ENCODE measurements around the gene ARHGDIA. TPM values are rescaled to one million over a fixed set of nuclear protein-coding genes. Genes with fewer than 3 reads are reported as not detected.
"Not testable (repeated sequence)": the region's sequence is repeated elsewhere in the genome, so short reads cannot be mapped to it uniquely, and the experiment has no call there.

Gene ARHGDIA
- total RNA-seq, 2 experiments from 2014 or later: 636 to 661 TPM

- DNase-seq, H3K9me3 Mint-ChIP-seq, H3K27ac Mint-ChIP-seq, H3K27me3 Mint-ChIP-seq, H3K4me3 Mint-ChIP-seq, CTCF ChIA-PET, H3K4me1 Mint-ChIP-seq: not testable (repeated sequence)
- H3K36me3 Mint-ChIP-seq (ENCODE audit: low read depth): peaks cover 24% of the 10 kb centered on the region
- POLR2A ChIA-PET: interaction anchor here (1.3 to 1.4 kb wide), 2 partner anchors 14 to 17 kb away, joined by 3 to 4 read pairs; no protein-coding TSS in a partner anchor
Measured at GRCh38 chr17:81840059-81840458, 31.1 kb downstream of the ARHGDIA start.

- H3K27ac Mint-ChIP-seq: no peak overlapping the region
- H3K9me3 Mint-ChIP-seq: no peaks in the 10 kb centered on the region
Measured at GRCh38 chr17:81839301-81839700, 31.8 kb downstream of the ARHGDIA start.

GRCh38 chr17:81838753-81839255 lies 32.3 kb downstream of the ARHGDIA start:
- Mint-ChIP-seq H3K4me3 (no peak overlapping the region), H3K9me3 (no peaks in the 10 kb centered on the region), H3K36me3 (ENCODE audit: low read depth) (peaks cover 15% of the 10 kb centered on the region), H3K27ac (no peak overlapping the region), H3K4me1 (peaks cover 4% of the 10 kb centered on the region), H3K27me3 (no peaks in the 10 kb centered on the region)
- ChIA-PET POLR2A (no interaction called here), CTCF (no interaction called here)
- DNase-seq: no peak

More at GRCh38 chr17:81839301-81839700, 31.8 kb downstream of the ARHGDIA start:
- Mint-ChIP-seq H3K27me3 (no peaks in the 10 kb centered on the region), H3K4me3 (no peak overlapping the region), H3K36me3 (ENCODE audit: low read depth) (peaks cover 18% of the 10 kb centered on the region), H3K4me1 (peaks cover 2% of the 10 kb centered on the region)
- ChIA-PET POLR2A (interaction anchor here (1.4 kb wide), 1 partner anchor 15 kb away, joined by 3 read pairs; no protein-coding TSS in a partner anchor), CTCF (no interaction called here)
- DNase-seq: no peak

- ChIA-PET CTCF (interaction anchor here (0.6 kb wide), 1 partner anchor 14 kb away, joined by 5 read pairs; no protein-coding TSS in a partner anchor), POLR2A (interaction anchor here (0.9 kb wide), 1 partner anchor 8 kb away, joined by 3 read pairs; no protein-coding TSS in a partner anchor)
- H3K4me1 Mint-ChIP-seq: peaks cover 7% of the 10 kb centered on the region
- no peak overlapping the region for H3K4me3 Mint-ChIP-seq
- H3K36me3 Mint-ChIP-seq (ENCODE audit: low read depth): peaks cover 5% of the 10 kb centered on the region
- no peak overlapping the region for H3K27ac Mint-ChIP-seq
- no peaks in the 10 kb centered on the region for H3K27me3 Mint-ChIP-seq
- H3K9me3 Mint-ChIP-seq: no peaks in the 10 kb centered on the region
- DNase-seq: no peak
Measured at GRCh38 chr17:81837641-81838040, 33.5 kb downstream of the ARHGDIA start.

GRCh38 chr17:81834831-81835267 lies 36.3 kb downstream of the ARHGDIA start, which contains the start of gene PPP1R27:
PPP1R27 (minus strand) TSS chr17:81835050; CDS start chr17:81834953, 97 bp downstream.
- H3K4me1 Mint-ChIP-seq: peaks cover 27% of the 10 kb centered on the region
- peak within 1 kb of the TSS; percentile 75 for H3K4me3 Mint-ChIP-seq
- CTCF ChIA-PET: interaction anchor here (1.9 kb wide), 1 partner anchor 25 kb away, joined by 5 read pairs; no protein-coding TSS in a partner anchor
- no peaks in the 10 kb centered on the region for H3K27me3 Mint-ChIP-seq
- peaks cover 2% of the 10 kb centered on the region for H3K36me3 Mint-ChIP-seq (ENCODE audit: low read depth)
- DNase-seq: no peak
- POLR2A ChIA-PET: interaction anchor here (0.9 to 4.9 kb wide), 6 partner anchors 8 to 132 kb away, joined by 3 to 41 read pairs (median 15); partner anchors contain the start of genes ARHGDIA, MRPL12 and P4HB
- H3K9me3 Mint-ChIP-seq: no peaks in the 10 kb centered on the region
- peak within 1 kb of the TSS; percentile 70 for H3K27ac Mint-ChIP-seq

- Mint-ChIP-seq H3K4me3 (peak overlapping the region; percentile 75), H3K9me3 (no peaks in the 10 kb centered on the region), H3K4me1 (peaks cover 31% of the 10 kb centered on the region), H3K36me3 (ENCODE audit: low read depth) (peaks cover 2% of the 10 kb centered on the region), H3K27ac (peak overlapping the region; percentile 70), H3K27me3 (no peaks in the 10 kb centered on the region)
- CTCF ChIA-PET: interaction anchor here (1.9 kb wide), 1 partner anchor 25 kb away, joined by 5 read pairs; no protein-coding TSS in a partner anchor
- POLR2A ChIA-PET: interaction anchor here (0.9 to 4.9 kb wide), 13 partner anchors 9 to 131 kb away, joined by 3 to 41 read pairs (median 10); partner anchors contain the start of genes ANAPC11, ARHGDIA, MAFG and MRPL12
- no peak for DNase-seq
Measured at GRCh38 chr17:81833921-81834830, 37.0 kb downstream of the ARHGDIA start.

GRCh38 chr17:81833160-81833920 lies 37.8 kb downstream of the ARHGDIA start, which contains the start of gene MCRIP1:
MCRIP1 (minus strand) TSS chr17:81833291; CDS start chr17:81824506, 8,785 bp downstream.
- Mint-ChIP-seq H3K36me3 (ENCODE audit: low read depth) (peaks cover 2% of the 10 kb centered on the region), H3K4me3 (peak within 1 kb of the TSS; percentile 88), H3K27ac (peak within 1 kb of the TSS; percentile 92), H3K9me3 (no peaks in the 10 kb centered on the region), H3K27me3 (no peaks in the 10 kb centered on the region), H3K4me1 (peaks cover 31% of the 10 kb centered on the region)
- CTCF ChIA-PET: interaction anchor here (1.9 kb wide), 1 partner anchor 26 kb away, joined by 5 read pairs; no protein-coding TSS in a partner anchor
- POLR2A ChIA-PET: interaction anchor here (0.6 to 4.9 kb wide), 20 partner anchors 9 to 191 kb away, joined by 3 to 41 read pairs (median 5); partner anchors contain the start of genes ANAPC11, ARHGDIA, ARL16 and HGS
- peak; percentile 96 for DNase-seq

- Mint-ChIP-seq H3K4me3 (peak overlapping the region; percentile 88), H3K27me3 (no peaks in the 10 kb centered on the region), H3K36me3 (ENCODE audit: low read depth) (peaks cover 2% of the 10 kb centered on the region), H3K27ac (peak overlapping the region; percentile 92), H3K4me1 (peaks cover 31% of the 10 kb centered on the region), H3K9me3 (no peaks in the 10 kb centered on the region)
- no peak for DNase-seq
- CTCF ChIA-PET: no interaction called here
- POLR2A ChIA-PET: interaction anchor here (0.7 to 4.9 kb wide), 22 partner anchors 10 to 191 kb away, joined by 3 to 41 read pairs (median 5); partner anchors contain the start of genes ALYREF, ANAPC11, ARHGDIA and ARL16
Measured at GRCh38 chr17:81832608-81833159, 38.5 kb downstream of the ARHGDIA start.

GRCh38 chr17:81831957-81832607 lies 39.1 kb downstream of the ARHGDIA start:
- H3K36me3 Mint-ChIP-seq (ENCODE audit: low read depth): peaks cover 2% of the 10 kb centered on the region
- ChIA-PET POLR2A (interaction anchor here (0.6 to 4.9 kb wide), 16 partner anchors 10 to 192 kb away, joined by 3 to 41 read pairs (median 5); partner anchors contain the start of genes ALYREF, ANAPC11, ARHGDIA and ARL16), CTCF (no interaction called here)
- H3K4me3 Mint-ChIP-seq: peak overlapping the region; percentile 88
- H3K4me1 Mint-ChIP-seq: peaks cover 31% of the 10 kb centered on the region
- DNase-seq: peak; percentile 68
- no peaks in the 10 kb centered on the region for H3K9me3 Mint-ChIP-seq
- H3K27me3 Mint-ChIP-seq: no peaks in the 10 kb centered on the region
- peak overlapping the region; percentile 92 for H3K27ac Mint-ChIP-seq

- Mint-ChIP-seq H3K4me3 (peak overlapping the region; percentile 88), H3K27ac (peak overlapping the region; percentile 92), H3K27me3 (no peaks in the 10 kb centered on the region), H3K9me3 (no peaks in the 10 kb centered on the region), H3K36me3 (ENCODE audit: low read depth) (peaks cover 2% of the 10 kb centered on the region), H3K4me1 (peaks cover 31% of the 10 kb centered on the region)
- ChIA-PET POLR2A (interaction anchor here (0.6 to 4.9 kb wide), 8 partner anchors 9 to 148 kb away, joined by 3 to 41 read pairs (median 8); partner anchors contain the start of genes ARHGDIA, ARL16, HGS and MRPL12), CTCF (no interaction called here)
- peak; percentile 23 for DNase-seq
Measured at GRCh38 chr17:81831563-81831956, 39.6 kb downstream of the ARHGDIA start.

- ChIA-PET CTCF (interaction anchor here (0.5 kb wide), 1 partner anchor 107 kb away, joined by 4 read pairs; no protein-coding TSS in a partner anchor), POLR2A (interaction anchor here (0.6 kb wide), 1 partner anchor 163 kb away, joined by 3 read pairs; the partner anchor contains the start of genes CCDC137 and OXLD1)
- H3K4me1 Mint-ChIP-seq: peaks cover 29% of the 10 kb centered on the region
- no peak for DNase-seq
- no peak overlapping the region for H3K27ac Mint-ChIP-seq
- H3K4me3 Mint-ChIP-seq: no peak overlapping the region
- peaks cover 2% of the 10 kb centered on the region for H3K36me3 Mint-ChIP-seq (ENCODE audit: low read depth)
- no peaks in the 10 kb centered on the region for H3K9me3 Mint-ChIP-seq
- no peaks in the 10 kb centered on the region for H3K27me3 Mint-ChIP-seq
Measured at GRCh38 chr17:81829858-81830257, 41.3 kb downstream of the ARHGDIA start.
